GM12892 (cell line): ENCODE measurements around the gene CFAP46.

ENCODE experiments used
- POLR2A ChIP-seq: IDR thresholded peaks from 2 replicates; pipeline ENCODE4 v1.6.1; 2011; ENCODE audit warnings: low read depth, low read length, control low read depth
- TAF1 ChIP-seq: IDR thresholded peaks from 2 replicates; pipeline ENCODE4 v1.6.1; 2011; ENCODE audit warnings: low read depth, mild to moderate bottlenecking, control low read depth, low read length, borderline replicate concordance

- no peak for TF ChIP-seq TAF1
- no peak for TF ChIP-seq POLR2A
These were observed 66.1 kb downstream of the CFAP46 start for GRCh38 chr10:132876131-132876860.
